ENCODE results near the gene FAM117B.

Gene FAM117B

GRCh38 chr2:202815548-202816360 lies 181.0 kb downstream of the FAM117B start:
- no peak for DNase-seq (ENCODE audit: low spot score)

GRCh38 chr2:202817771-202818170 lies 183.0 kb downstream of the FAM117B start:
- DNase-seq (ENCODE audit: low spot score), result no peak

GRCh38 chr2:202818321-202818720 lies 183.6 kb downstream of the FAM117B start:
- no peak for DNase-seq (ENCODE audit: low spot score)

Measured in ecto neural progenitor cell (in vitro differentiated cells).